Activated CD4-positive, alpha-beta T cell treated with anti-CD3 and anti-CD28 coated beads for 36 hours (primary cell): ENCODE measurements around the gene AGAP6. TPM values are rescaled to one million over a fixed set of nuclear protein-coding genes. Genes with fewer than 3 reads are reported as not detected.
"Not testable (repeated sequence)": the region's sequence is repeated elsewhere in the genome, so short reads cannot be mapped to it uniquely, and the experiment has no call there.

Source experiments
- ATAC-seq: fragments of 200-7000 bp; cut with Tn5 transposase; one replicate; pipeline ENCODE4 v1.10.0; 2021; ENCODE audit warnings: mild to moderate bottlenecking, moderate library complexity
- CTCF ChIA-PET: fragments of 350-600 bp; sonication (Branson Sonifier 250); formaldehyde crosslinking; loops from one replicate; lab custom pipeline; 2021; ENCODE audit warnings: antibody characterized with exemption; lab: Charles Lee
- POLR2A ChIA-PET: fragments of 350-600 bp; sonication (Branson Sonifier 250); formaldehyde crosslinking; loops from one replicate; lab custom pipeline; 2021; ENCODE audit warnings: antibody characterized with exemption, inconsistent platforms; lab: Charles Lee
- DNase-seq: peaks from one replicate; pipeline ENCODE4 v3.0.0-alpha.2; 2020
- H3K27ac Mint-ChIP-seq: one replicate; pipeline ENCODE4 v1.8.0; 2021; ENCODE audit warnings: mixed read lengths
- H3K27me3 Mint-ChIP-seq: one replicate; pipeline ENCODE4 v1.8.0; 2021; ENCODE audit warnings: mixed read lengths
- H3K36me3 Mint-ChIP-seq: one replicate; pipeline ENCODE4 v1.8.0; 2021; ENCODE audit warnings: low read depth, mixed read lengths
- H3K4me1 Mint-ChIP-seq: one replicate; pipeline ENCODE4 v1.8.0; 2021; ENCODE audit warnings: mixed read lengths
- H3K4me3 Mint-ChIP-seq: one replicate; pipeline ENCODE4 v1.8.0; 2021; ENCODE audit warnings: mild to moderate bottlenecking, moderate library complexity, mixed read lengths
- H3K9me3 Mint-ChIP-seq: one replicate; pipeline ENCODE4 v1.8.0; 2021; ENCODE audit warnings: low read depth, mixed read lengths
- intact Hi-C, 2 experiments: fragments of 100-400 bp; cut with DNase I in 1 of 2; cut with micrococcal nuclease in 1 of 2; formaldehyde crosslinking; loops; one replicate each; pipeline versions ENCODE4 v1.14.2 to v1.15.1; 2022 to 2024; cut with DNase I, micrococcal nuclease
- total RNA-seq, 2 experiments: library from RNA; stranded (reverse); gene quantifications; one replicate each; pipeline ENCODE4 v1.2.3, GENCODE V29; 2021

The AGAP6 gene
- 10 to 100 TPM; 21.3 to 24.6 TPM for total RNA-seq

- H3K4me1 Mint-ChIP-seq, DNase-seq, CTCF ChIA-PET, POLR2A ChIA-PET, ATAC-seq, intact Hi-C loops, H3K4me3 Mint-ChIP-seq, H3K27me3 Mint-ChIP-seq, H3K27ac Mint-ChIP-seq, H3K9me3 Mint-ChIP-seq: not testable (repeated sequence)
- H3K36me3 Mint-ChIP-seq, result peaks cover 19% of the 10 kb centered on the region
These were observed at the start of gene AGAP6 for GRCh38 chr10:49988376-49988775. Gene AGAP6, plus strand, starts transcription at chr10:49988406. Its CDS starts 310 bp downstream, at chr10:49988716.

GRCh38 chr10:49941447-49942338 is 46.5 kb upstream of the AGAP6 start, which contains the start of the genes PARG and TIMM23B:
Gene PARG, minus strand, starts transcription at chr10:49942027. Its CDS starts 302 bp downstream, at chr10:49941725.
Gene TIMM23B, plus strand, starts transcription at chr10:49942053. Its CDS starts 142 bp downstream, at chr10:49942195.
- peaks cover 18% of the 10 kb centered on the region for H3K36me3 Mint-ChIP-seq
- not testable (repeated sequence) for H3K9me3 Mint-ChIP-seq

GRCh38 chr10:49942339-49942705 is 45.9 kb upstream of the AGAP6 start:
- ATAC-seq, result peak; percentile 7
- CTCF ChIA-PET, POLR2A ChIA-PET: not testable (repeated sequence)

More at GRCh38 chr10:49941447-49942338, 46.5 kb upstream of the AGAP6 start, which contains the start of the genes PARG and TIMM23B:
- Mint-ChIP-seq H3K27ac (peak within 1 kb of the TSS; percentile 94), H3K4me1 (peaks cover 37% of the 10 kb centered on the region), H3K4me3 (peak within 1 kb of the TSS; percentile 95)
- H3K27me3 Mint-ChIP-seq, CTCF ChIA-PET, intact Hi-C loops, POLR2A ChIA-PET: not testable (repeated sequence)
- peak; percentile 91 for DNase-seq
- ATAC-seq, result peak; percentile 85

GRCh38 chr10:49943607-49944006 is 44.6 kb upstream of the AGAP6 start:
- Mint-ChIP-seq H3K4me1 (peaks cover 31% of the 10 kb centered on the region), H3K4me3 (peak overlapping the region; percentile 95), H3K36me3 (peaks cover 25% of the 10 kb centered on the region), H3K27ac (peak overlapping the region; percentile 37)
- ATAC-seq, CTCF ChIA-PET, H3K27me3 Mint-ChIP-seq, POLR2A ChIA-PET, intact Hi-C loops, H3K9me3 Mint-ChIP-seq, DNase-seq: not testable (repeated sequence)

More at GRCh38 chr10:49942339-49942705, 45.9 kb upstream of the AGAP6 start:
- intact Hi-C loops, H3K9me3 Mint-ChIP-seq, H3K27me3 Mint-ChIP-seq, DNase-seq: not testable (repeated sequence)
- H3K36me3 Mint-ChIP-seq, result peaks cover 21% of the 10 kb centered on the region
- peak overlapping the region; percentile 94 for H3K27ac Mint-ChIP-seq
- peak overlapping the region; percentile 95 for H3K4me3 Mint-ChIP-seq
- peaks cover 37% of the 10 kb centered on the region for H3K4me1 Mint-ChIP-seq

GRCh38 chr10:49948142-49948541 is 40.1 kb upstream of the AGAP6 start:
- H3K36me3 Mint-ChIP-seq, result peaks cover 31% of the 10 kb centered on the region
- intact Hi-C loops, CTCF ChIA-PET, H3K4me3 Mint-ChIP-seq, POLR2A ChIA-PET, H3K27me3 Mint-ChIP-seq, DNase-seq, H3K9me3 Mint-ChIP-seq, H3K27ac Mint-ChIP-seq: not testable (repeated sequence)
- peak; percentile 65 for ATAC-seq
- H3K4me1 Mint-ChIP-seq, result peaks cover 21% of the 10 kb centered on the region

- CTCF ChIA-PET, DNase-seq, POLR2A ChIA-PET, H3K27ac Mint-ChIP-seq, H3K9me3 Mint-ChIP-seq, intact Hi-C loops, H3K27me3 Mint-ChIP-seq, H3K4me3 Mint-ChIP-seq: not testable (repeated sequence)
- peak; percentile 16 for ATAC-seq
- H3K36me3 Mint-ChIP-seq, result peaks cover 31% of the 10 kb centered on the region
- H3K4me1 Mint-ChIP-seq, result peaks cover 17% of the 10 kb centered on the region
These were observed 39.5 kb upstream of the AGAP6 start for GRCh38 chr10:49948737-49949136.

- POLR2A ChIA-PET, CTCF ChIA-PET, intact Hi-C loops, H3K4me3 Mint-ChIP-seq, ATAC-seq, H3K4me1 Mint-ChIP-seq, H3K27me3 Mint-ChIP-seq, H3K27ac Mint-ChIP-seq, H3K9me3 Mint-ChIP-seq, DNase-seq: not testable (repeated sequence)
- H3K36me3 Mint-ChIP-seq, result peaks cover 30% of the 10 kb centered on the region
These were observed 36.2 kb upstream of the AGAP6 start for GRCh38 chr10:49952006-49952405.

- H3K4me1 Mint-ChIP-seq, intact Hi-C loops, H3K9me3 Mint-ChIP-seq, DNase-seq, H3K27me3 Mint-ChIP-seq, H3K27ac Mint-ChIP-seq, CTCF ChIA-PET, H3K4me3 Mint-ChIP-seq, POLR2A ChIA-PET: not testable (repeated sequence)
- H3K36me3 Mint-ChIP-seq, result peaks cover 30% of the 10 kb centered on the region
- ATAC-seq, result peak; percentile 36
These were observed 35.1 kb upstream of the AGAP6 start for GRCh38 chr10:49953122-49953521.

- POLR2A ChIA-PET, H3K4me3 Mint-ChIP-seq, H3K9me3 Mint-ChIP-seq, DNase-seq, H3K27me3 Mint-ChIP-seq, CTCF ChIA-PET, H3K27ac Mint-ChIP-seq, ATAC-seq, H3K4me1 Mint-ChIP-seq, intact Hi-C loops: not testable (repeated sequence)
- peaks cover 24% of the 10 kb centered on the region for H3K36me3 Mint-ChIP-seq
These were observed 17.8 kb upstream of the AGAP6 start for GRCh38 chr10:49970331-49970857.

GRCh38 chr10:49971466-49971865 is 16.7 kb upstream of the AGAP6 start:
- H3K27me3 Mint-ChIP-seq, H3K4me3 Mint-ChIP-seq, H3K4me1 Mint-ChIP-seq, ATAC-seq, intact Hi-C loops, CTCF ChIA-PET, H3K27ac Mint-ChIP-seq, POLR2A ChIA-PET, DNase-seq, H3K9me3 Mint-ChIP-seq: not testable (repeated sequence)
- H3K36me3 Mint-ChIP-seq, result peaks cover 15% of the 10 kb centered on the region

GRCh38 chr10:49972094-49972493 is 16.1 kb upstream of the AGAP6 start:
- H3K9me3 Mint-ChIP-seq, H3K27me3 Mint-ChIP-seq, H3K27ac Mint-ChIP-seq, H3K4me1 Mint-ChIP-seq, intact Hi-C loops, H3K4me3 Mint-ChIP-seq, DNase-seq, POLR2A ChIA-PET, CTCF ChIA-PET, ATAC-seq: not testable (repeated sequence)
- peaks cover 16% of the 10 kb centered on the region for H3K36me3 Mint-ChIP-seq
